Measurements from ENCODE around the gene CSNK1G2.

- TF ChIP-seq CTCF (IDR thresholded peaks at IDR 0.05; ENCODE audit: low read depth, low read length) (no peak), POLR2A (IDR thresholded peaks at IDR 0.05; ENCODE audit: extremely low read depth, insufficient read length) (no peak), MYC (IDR thresholded peaks at IDR 0.05; ENCODE audit: low read depth, low read length) (no peak), MAX (IDR thresholded peaks at IDR 0.05; ENCODE audit: low read depth, low read length) (no peak)
These were observed 59.0 kb downstream of the CSNK1G2 start for GRCh38 chr19:1999856-2000515.
